Mammary epithelial cell (primary cell): ENCODE results near the gene HNRNPK.

Source experiments
- CTCF ChIP-seq, 2 donors: IDR thresholded peaks in 1 of 2; conservative IDR thresholded peaks in 1 of 2; 2 replicates each; pipeline ENCODE4 v1.5.1; 2011 to 2012; ENCODE audit warnings: inconsistent platforms in 2 of 2, low read length in 2 of 2, mild to moderate bottlenecking in 2 of 2, control low read depth in 1 of 2, low read depth in 1 of 2; ENCODE audit not compliant: insufficient read depth in 1 of 2; ENCODE audit errors: extremely low read depth in 1 of 2
- EZH2 ChIP-seq: IDR thresholded peaks from 2 replicates; pipeline ENCODE4 v1.6.1; 2012; ENCODE audit warnings: low read length, inconsistent platforms, borderline replicate concordance

- TF ChIP-seq CTCF (conservative IDR thresholded peaks at IDR 0.05 in 1 of 2, IDR thresholded peaks at IDR 0.05 in 1 of 2; ENCODE audit: extremely low read depth in 1 of 2, insufficient read depth in 1 of 2, low read depth in 1 of 2, low read length in 2 of 2) (no peak), EZH2 (no peak)
Measured at GRCh38 chr9:83975300-83975699, 4.7 kb downstream of the HNRNPK start.
